Limb (tissue), 2 donors: ENCODE results near the gene POLA1.

Experiments
- DNase-seq, 2 donors: peaks; one replicate each; pipeline ENCODE4 v3.0.0-alpha.2; 2016; ENCODE audit errors: extremely low spot score in 2 of 2

Gene POLA1

DNA sequence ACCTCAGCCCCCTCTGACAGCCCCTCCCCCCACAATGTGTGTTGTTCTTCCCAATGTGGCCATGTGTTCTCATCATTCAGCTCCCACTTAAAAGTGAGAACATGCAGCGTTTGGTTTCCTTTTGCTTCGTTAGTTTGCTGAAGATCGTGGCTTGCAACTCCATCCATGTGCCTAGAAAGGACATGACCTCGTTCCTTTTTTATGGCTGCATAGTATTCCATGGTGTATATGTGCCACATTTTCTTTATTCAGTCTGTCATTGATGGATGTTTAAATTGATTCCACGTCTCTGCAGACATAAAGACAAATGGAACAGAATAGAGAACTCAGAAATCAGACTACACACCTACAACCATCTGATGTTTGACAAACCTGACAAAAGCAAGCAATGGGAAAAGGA lies 276.1 kb downstream of the POLA1 start:
- DNase-seq = no peak

GRCh38 chrX:24979081-24979480 lies 285.4 kb downstream of the POLA1 start:
- DNase-seq = no peak

GRCh38 chrX:24981030-24981429 lies 287.3 kb downstream of the POLA1 start:
- DNase-seq = no peak

GRCh38 chrX:24982306-24982965 lies 288.7 kb downstream of the POLA1 start:
- no peak for DNase-seq

- DNase-seq = no peak
Measured at GRCh38 chrX:24983931-24984330, 290.2 kb downstream of the POLA1 start.

DNA sequence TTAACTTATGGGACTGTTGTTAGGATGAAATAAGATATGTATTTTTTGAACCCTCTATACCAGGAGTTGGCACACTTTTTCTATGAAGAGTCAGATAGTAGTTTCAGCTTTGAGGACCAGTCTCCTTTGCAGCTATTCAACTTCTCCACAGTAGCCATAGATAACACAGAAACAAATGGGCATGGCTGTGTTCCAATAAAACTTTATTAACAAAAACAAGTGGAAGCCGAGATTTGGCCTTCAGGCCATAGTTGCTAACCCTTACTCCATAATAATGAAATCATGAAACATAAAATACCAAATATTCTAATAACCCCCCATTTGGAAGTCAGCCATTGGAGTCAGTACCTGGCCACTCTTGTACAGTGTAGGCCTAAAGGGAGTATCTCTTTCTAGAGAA lies 291.4 kb downstream of the POLA1 start:
- DNase-seq = no peak

GRCh38 chrX:24987731-24988130 lies 294.0 kb downstream of the POLA1 start:
- DNase-seq = no peak

GRCh38 chrX:24988314-24988713 lies 294.6 kb downstream of the POLA1 start:
- no peak for DNase-seq

DNA sequence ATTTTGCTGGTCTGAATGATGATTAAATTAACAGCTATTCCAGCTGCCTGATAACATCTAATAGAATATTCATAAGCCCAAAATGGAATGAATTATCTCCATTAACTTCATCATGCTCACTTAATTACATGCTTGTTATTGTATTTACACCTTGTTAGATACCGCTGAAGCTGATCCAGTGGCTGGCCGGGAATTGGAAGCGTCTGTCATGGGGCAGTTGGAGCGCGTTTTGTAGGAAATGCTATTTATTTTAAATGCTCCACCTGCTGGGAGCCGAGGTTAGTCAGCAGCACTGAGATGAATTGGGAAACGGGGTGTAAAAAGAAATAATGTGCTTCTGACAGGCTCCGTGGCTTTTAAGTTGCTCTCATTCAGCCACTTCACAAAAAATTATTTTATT lies 296.8 kb downstream of the POLA1 start:
- no peak for DNase-seq

DNA sequence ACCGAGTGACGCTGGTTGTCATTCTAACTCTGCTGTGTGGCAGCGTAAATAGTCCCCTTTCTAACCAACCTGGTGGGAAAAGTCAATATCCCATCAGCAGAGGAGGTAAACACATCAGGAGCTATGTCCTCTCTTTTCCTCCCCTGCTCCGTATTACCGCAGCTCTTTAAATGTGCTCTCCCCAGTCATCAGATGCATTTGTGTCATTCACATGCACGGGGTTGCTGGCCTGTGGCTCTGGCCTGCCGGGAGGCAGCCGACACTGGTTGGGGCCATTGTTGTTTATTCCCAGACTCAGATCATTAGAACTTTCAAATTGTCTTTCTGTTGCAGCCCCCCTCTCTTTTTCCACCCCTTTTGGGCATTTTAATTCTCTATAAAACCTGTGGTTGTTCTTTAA lies 300.2 kb downstream of the POLA1 start:
- DNase-seq = no peak

DNA sequence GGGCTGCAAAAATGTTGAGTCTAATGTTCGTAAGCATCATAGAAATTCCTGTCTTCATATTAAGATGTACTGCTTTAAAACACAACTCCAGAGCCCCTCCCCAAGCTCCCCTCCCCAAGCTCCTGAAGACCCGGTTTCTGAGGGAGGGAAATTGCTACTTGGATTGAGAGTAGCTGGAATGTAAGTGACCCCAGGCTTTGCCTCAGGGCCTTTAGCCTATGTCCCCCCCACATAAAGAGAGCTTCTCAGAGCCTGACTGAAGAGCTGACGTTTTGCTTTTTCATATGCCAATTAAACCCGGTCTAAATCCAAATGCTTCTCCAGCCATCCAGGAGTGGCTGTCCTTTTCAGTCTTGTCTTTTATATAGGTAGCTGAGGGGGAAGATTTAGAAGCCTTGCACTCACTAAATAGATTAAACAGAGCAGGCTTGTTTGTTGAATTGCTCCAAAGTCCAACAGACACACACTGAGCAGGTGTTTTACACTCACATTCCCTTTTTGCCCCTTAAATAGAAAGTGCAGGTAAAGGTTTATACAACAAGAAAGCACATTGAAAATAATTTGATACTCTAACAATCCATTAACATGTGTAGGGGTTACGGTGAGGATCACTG lies 302.5 kb downstream of the POLA1 start:
- no peak for DNase-seq

GRCh38 chrX:24999511-24999910 lies 305.8 kb downstream of the POLA1 start:
- DNase-seq = no peak

GRCh38 chrX:25001808-25002660 lies 308.3 kb downstream of the POLA1 start:
- no peak for DNase-seq

GRCh38 chrX:25002661-25003020 lies 308.9 kb downstream of the POLA1 start:
- DNase-seq = no peak

- peak in 1 of 2 donors; percentile 52 for DNase-seq
Measured at GRCh38 chrX:25003066-25003849, 309.5 kb downstream of the POLA1 start.

DNA sequence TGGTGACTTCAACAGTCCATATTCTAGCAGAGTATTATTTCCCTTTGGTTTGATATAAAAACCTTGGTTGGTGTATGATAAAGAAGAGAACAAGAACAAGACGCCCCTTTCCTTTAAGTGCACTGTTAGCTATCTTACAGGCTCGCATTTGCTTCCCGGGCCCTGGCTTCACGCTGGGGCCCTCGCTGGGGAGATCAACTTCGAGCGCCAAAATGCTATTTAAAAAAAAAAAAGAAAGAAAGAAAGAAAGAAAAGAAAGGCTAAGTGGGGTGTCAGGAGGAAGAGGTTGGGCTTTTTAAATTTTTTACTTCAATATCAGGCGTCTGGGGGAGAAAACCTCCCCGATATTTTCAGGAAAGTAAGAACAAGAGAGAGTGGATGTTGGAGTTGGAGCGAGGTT lies 310.3 kb downstream of the POLA1 start:
- DNase-seq = no peak

DNA sequence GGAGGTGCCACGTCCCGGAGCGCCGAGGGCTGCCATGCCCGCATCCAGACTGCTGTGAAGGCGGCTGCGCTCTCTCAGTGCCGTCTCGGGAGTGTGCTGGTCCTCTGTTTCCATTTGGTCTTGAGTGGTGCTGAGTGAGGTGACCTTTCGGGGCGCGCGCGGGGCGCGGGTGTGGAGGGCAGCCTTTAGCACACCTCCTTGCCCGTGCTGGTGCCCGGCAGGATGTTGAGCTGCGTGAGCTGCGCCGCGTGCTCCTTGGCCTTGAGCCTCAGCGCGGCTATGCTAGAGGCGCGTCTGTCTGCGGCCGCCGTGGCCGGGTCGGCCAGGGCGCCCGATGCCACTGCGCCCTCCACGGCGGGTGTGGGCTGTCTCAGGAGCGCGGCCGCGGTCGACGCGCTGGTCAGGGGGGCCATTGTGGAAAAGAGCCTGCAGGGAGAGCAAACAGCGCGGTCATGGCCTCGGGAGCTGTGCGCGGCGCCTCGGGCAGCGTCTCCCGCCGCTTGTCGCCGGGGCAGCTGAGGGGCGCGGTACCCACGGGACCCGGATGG lies 310.8 kb downstream of the POLA1 start:
- DNase-seq = peak in 1 of 2 donors; percentile 41

- DNase-seq = no peak
Measured at GRCh38 chrX:25005034-25005381, 311.3 kb downstream of the POLA1 start.

DNA sequence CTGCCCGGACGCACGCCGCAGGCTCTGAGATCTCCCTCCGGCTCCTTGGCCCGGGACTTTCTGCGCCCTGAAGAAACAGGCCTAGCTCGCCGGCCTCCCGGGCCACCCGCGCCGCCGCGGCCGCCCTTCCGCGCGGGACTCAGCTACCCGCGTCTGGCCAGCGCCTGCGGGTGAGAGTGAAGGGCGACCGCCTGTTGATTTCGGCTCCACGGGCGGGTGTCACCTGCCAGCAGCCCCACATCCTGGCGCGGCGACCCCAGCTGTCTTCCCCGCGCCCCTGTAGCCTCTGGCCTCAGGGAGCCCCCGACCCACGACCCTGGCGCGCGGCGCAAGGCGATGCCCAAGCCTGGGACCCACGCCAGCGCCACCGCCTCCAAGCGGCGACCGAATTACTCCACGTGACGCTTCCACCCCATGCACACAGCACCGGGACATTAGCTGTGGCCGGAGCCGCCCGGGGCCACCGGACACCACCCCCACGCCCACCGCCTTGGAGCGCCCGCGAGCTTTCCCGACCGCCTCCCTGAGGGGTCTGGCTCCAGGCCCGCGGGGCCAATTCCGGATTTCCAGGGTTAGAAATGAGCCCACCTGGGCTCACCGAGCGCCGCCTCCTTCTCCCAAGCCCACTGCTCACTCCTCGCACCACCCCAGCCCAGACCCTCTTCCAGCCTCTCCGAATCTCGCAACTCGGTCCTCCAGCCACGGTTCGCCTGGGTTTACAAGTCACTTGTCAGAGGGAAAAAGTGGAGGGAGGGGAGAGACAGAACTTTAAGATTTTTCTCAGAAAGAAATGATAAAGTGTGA lies 311.9 kb downstream of the POLA1 start:
- no peak for DNase-seq

GRCh38 chrX:25006586-25007058 lies 312.9 kb downstream of the POLA1 start:
- DNase-seq = no peak
